CD4-positive, alpha-beta memory T cell (primary cell): ENCODE measurements around the gene TFF3. TPM values are rescaled to one million over a fixed set of nuclear protein-coding genes. Genes with fewer than 3 reads are reported as not detected.
A peak's percentile ranks its signal among the peaks of the same experiment; 100 is the strongest.

ENCODE experiments used
- CTCF ChIA-PET: fragments of 350-600 bp; sonication (Branson Sonifier 250); formaldehyde crosslinking; loops from one replicate; lab custom pipeline; 2021; ENCODE audit warnings: inconsistent platforms; ENCODE audit not compliant: partially characterized antibody; lab: Charles Lee
- POLR2A ChIA-PET: fragments of 350-600 bp; sonication (Branson Sonifier 250); formaldehyde crosslinking; loops from one replicate; lab custom pipeline; 2021; ENCODE audit not compliant: partially characterized antibody; lab: Charles Lee
- DNase-seq, 5 donors: peaks; one replicate each; pipeline versions ENCODE4 v3.0.0 to v3.0.0-alpha.2; 2020 to 2022; ENCODE audit warnings: mixed read lengths in 1 of 5
- H3K27ac ChIP-seq: one replicate; pipeline ENCODE4 v1.7.0; 2013; ENCODE audit warnings: low read depth, low read length
- H3K27me3 ChIP-seq: 2 replicates; pipeline ENCODE4 v1.7.0; 2013; ENCODE audit warnings: mild to moderate bottlenecking, low read length, moderate library complexity; ENCODE audit not compliant: insufficient read depth
- H3K36me3 ChIP-seq: 2 replicates; pipeline ENCODE4 v1.7.0; 2013; ENCODE audit warnings: mild to moderate bottlenecking, low read length, moderate library complexity; ENCODE audit not compliant: insufficient read depth
- H3K4me1 ChIP-seq: 2 replicates; pipeline ENCODE4 v1.7.0; 2013; ENCODE audit warnings: mild to moderate bottlenecking, low read length, moderate library complexity; ENCODE audit not compliant: insufficient read depth
- H3K4me3 ChIP-seq, 2 donors: one replicate each; pipeline ENCODE4 v1.7.0; 2013; ENCODE audit warnings: low read length in 2 of 2, mild to moderate bottlenecking in 1 of 2
- H3K9me3 ChIP-seq, 2 donors: one replicate each; pipeline ENCODE4 v1.7.0; 2013; ENCODE audit warnings: low read length in 2 of 2, control low read depth in 1 of 2; ENCODE audit not compliant: control insufficient read depth in 1 of 2
- H3K27ac Mint-ChIP-seq, 7 donors: one replicate each; pipeline ENCODE4 v1.8.0; 2020 to 2021; ENCODE audit warnings: mixed read lengths in 7 of 7, mild to moderate bottlenecking in 6 of 7, inconsistent platforms in 3 of 7, moderate library complexity in 3 of 7
- H3K27me3 Mint-ChIP-seq, 2 donors: one replicate each; pipeline ENCODE4 v1.8.0; 2020 to 2021; ENCODE audit warnings: mixed read lengths in 2 of 2
- H3K36me3 Mint-ChIP-seq, 2 donors: one replicate each; pipeline ENCODE4 v1.8.0; 2020 to 2021; ENCODE audit warnings: mixed read lengths in 2 of 2, inconsistent platforms in 1 of 2, mild to moderate bottlenecking in 1 of 2
- H3K4me1 Mint-ChIP-seq, 4 donors: one replicate each; pipeline ENCODE4 v1.8.0; 2020 to 2021; ENCODE audit warnings: mixed read lengths in 4 of 4, mild to moderate bottlenecking in 1 of 4
- H3K4me3 Mint-ChIP-seq, 8 donors: one replicate each; pipeline ENCODE4 v1.8.0; 2020 to 2021; ENCODE audit warnings: mixed read lengths in 8 of 8, mild to moderate bottlenecking in 7 of 8, moderate library complexity in 6 of 8, inconsistent platforms in 3 of 8
- H3K9me3 Mint-ChIP-seq, 8 donors: one replicate each; pipeline ENCODE4 v1.8.0; 2020 to 2021; ENCODE audit warnings: mixed read lengths in 8 of 8, mild to moderate bottlenecking in 5 of 8, inconsistent platforms in 3 of 8, moderate library complexity in 1 of 8
- intact Hi-C: fragments of 100-400 bp; cut with micrococcal nuclease; formaldehyde crosslinking; loops from one replicate; pipeline ENCODE4 v1.15.1; 2023
- polyA plus RNA-seq, 2 donors: library from polyadenylated mRNA; unstranded; fragments of 300-500 nt; fragmentation: Illumina TruSeq; gene quantifications; one replicate each; pipeline ENCODE4 v1.2.3, GENCODE V29; 2021
- total RNA-seq, 2 experiments: library from RNA; stranded (reverse); gene quantifications; one replicate each; pipeline ENCODE4 v1.2.3, GENCODE V29; 2021

Gene TFF3
- total RNA-seq (not detected), polyA plus RNA-seq (not detected)

GRCh38 chr21:42315296-42315891 is at the start of gene TFF3:
TSS of gene TFF3 (minus strand) at chr21:42315409. CDS start at chr21:42315374, 35 bp downstream.
- Histone ChIP-seq H3K27ac (no peak within 1 kb of the TSS), H3K9me3 (no peaks in the 10 kb centered on the region), H3K27me3 (no peaks in the 10 kb centered on the region), H3K36me3 (no peaks in the 10 kb centered on the region), H3K4me1 (peaks cover 5% of the 10 kb centered on the region), H3K4me3 (no peak within 1 kb of the TSS)
- H3K9me3 Mint-ChIP-seq, result no peaks in the 10 kb centered on the region
- POLR2A ChIA-PET, result no interaction called here
- peaks cover 0 to 11% (median 3%) of the 10 kb centered on the region in 4 donors for H3K4me1 Mint-ChIP-seq
- peak within 1 kb of the TSS in 1 of 7 donors; percentile 61 for H3K27ac Mint-ChIP-seq
- no peak within 1 kb of the TSS for H3K4me3 Mint-ChIP-seq
- DNase-seq, result no peak
- H3K27me3 Mint-ChIP-seq, result no peaks in the 10 kb centered on the region
- CTCF ChIA-PET, result no interaction called here
- H3K36me3 Mint-ChIP-seq, result no peaks in the 10 kb centered on the region
- intact Hi-C loops, result no loop called here

GRCh38 chr21:42364304-42364865 is 49.2 kb upstream of the TFF3 start:
- Mint-ChIP-seq H3K27ac (no peak overlapping the region), H3K4me3 (no peak overlapping the region), H3K27me3 (peaks cover 1 to 2% of the 10 kb centered on the region in 2 donors), H3K36me3 (no peaks in the 10 kb centered on the region), H3K4me1 (no peaks in the 10 kb centered on the region), H3K9me3 (peaks cover 0 to 2% (median 0%) of the 10 kb centered on the region in 8 donors)
- POLR2A ChIA-PET, result no interaction called here
- intact Hi-C loops, result no loop called here
- no peaks in the 10 kb centered on the region for H3K9me3 ChIP-seq
- H3K27ac ChIP-seq, result no peak overlapping the region
- DNase-seq, result no peak
- CTCF ChIA-PET, result no interaction called here
- no peak overlapping the region for H3K4me3 ChIP-seq
- H3K4me1 ChIP-seq, result no peaks in the 10 kb centered on the region
- no peaks in the 10 kb centered on the region for H3K27me3 ChIP-seq
- no peaks in the 10 kb centered on the region for H3K36me3 ChIP-seq

- Histone ChIP-seq H3K36me3 (no peaks in the 10 kb centered on the region), H3K27ac (no peak overlapping the region), H3K4me1 (no peaks in the 10 kb centered on the region), H3K27me3 (no peaks in the 10 kb centered on the region), H3K4me3 (no peak overlapping the region), H3K9me3 (no peaks in the 10 kb centered on the region)
- H3K27me3 Mint-ChIP-seq, result peaks cover 2 to 4% of the 10 kb centered on the region in 2 donors
- H3K9me3 Mint-ChIP-seq, result peaks cover 0 to 2% (median 0%) of the 10 kb centered on the region in 8 donors
- intact Hi-C loops, result no loop called here
- H3K27ac Mint-ChIP-seq, result no peak overlapping the region
- no peak overlapping the region for H3K4me3 Mint-ChIP-seq
- no peak for DNase-seq
- ChIA-PET POLR2A (interaction anchor here (0.7 kb wide), 1 partner anchor 133 kb away, joined by 3 read pairs; no protein-coding TSS in a partner anchor), CTCF (no interaction called here)
- H3K36me3 Mint-ChIP-seq, result no peaks in the 10 kb centered on the region
- no peaks in the 10 kb centered on the region for H3K4me1 Mint-ChIP-seq
These were observed 48.1 kb upstream of the TFF3 start for GRCh38 chr21:42363312-42363711.

DNA sequence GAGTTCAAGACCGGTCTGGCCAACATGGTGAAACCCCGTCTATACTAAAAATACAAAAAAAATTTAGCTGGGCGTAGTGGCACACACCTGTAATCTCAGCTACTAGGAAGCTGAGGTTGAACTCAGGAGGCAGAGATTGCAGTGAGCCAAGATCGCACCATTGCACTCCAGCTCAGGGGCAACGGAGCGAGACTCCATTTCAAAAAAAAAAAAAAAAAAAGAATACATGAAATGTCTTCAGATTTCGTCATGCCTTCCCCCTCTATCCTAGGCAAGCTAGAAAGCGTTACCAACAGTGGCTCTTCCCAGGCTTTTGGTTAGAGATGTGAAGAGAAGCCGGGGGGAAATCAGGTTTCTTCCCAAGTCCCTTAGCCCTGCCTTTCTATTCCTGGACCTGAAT is 47.5 kb upstream of the TFF3 start:
- H3K4me3 ChIP-seq, result no peak overlapping the region
- no peaks in the 10 kb centered on the region for H3K36me3 Mint-ChIP-seq
- no peak overlapping the region for H3K4me3 Mint-ChIP-seq
- CTCF ChIA-PET, result no interaction called here
- H3K27ac ChIP-seq, result no peak overlapping the region
- no peaks in the 10 kb centered on the region for H3K36me3 ChIP-seq
- H3K4me1 Mint-ChIP-seq, result no peaks in the 10 kb centered on the region
- H3K9me3 Mint-ChIP-seq, result peaks cover 0 to 2% (median 0%) of the 10 kb centered on the region in 8 donors
- POLR2A ChIA-PET, result interaction anchor here (0.7 kb wide), 1 partner anchor 58 kb away, joined by 3 read pairs; no protein-coding TSS in a partner anchor
- no peak for DNase-seq
- intact Hi-C loops, result no loop called here
- no peaks in the 10 kb centered on the region for H3K9me3 ChIP-seq
- no peaks in the 10 kb centered on the region for H3K27me3 ChIP-seq
- no peak overlapping the region for H3K27ac Mint-ChIP-seq
- H3K4me1 ChIP-seq, result no peaks in the 10 kb centered on the region
- H3K27me3 Mint-ChIP-seq, result peaks cover 2 to 4% of the 10 kb centered on the region in 2 donors

- no peaks in the 10 kb centered on the region for H3K4me1 Mint-ChIP-seq
- Histone ChIP-seq H3K4me1 (no peaks in the 10 kb centered on the region), H3K4me3 (no peak overlapping the region), H3K27me3 (no peaks in the 10 kb centered on the region), H3K9me3 (no peaks in the 10 kb centered on the region), H3K36me3 (no peaks in the 10 kb centered on the region), H3K27ac (no peak overlapping the region)
- DNase-seq, result no peak
- intact Hi-C loops, result no loop called here
- no peak overlapping the region for H3K27ac Mint-ChIP-seq
- no peak overlapping the region for H3K4me3 Mint-ChIP-seq
- no peaks in the 10 kb centered on the region for H3K36me3 Mint-ChIP-seq
- peaks cover 2 to 4% of the 10 kb centered on the region in 2 donors for H3K27me3 Mint-ChIP-seq
- H3K9me3 Mint-ChIP-seq, result peaks cover 0 to 4% (median 0%) of the 10 kb centered on the region in 8 donors
- ChIA-PET CTCF (interaction anchor here (1.0 kb wide), 1 partner anchor 12 kb away, joined by 3 read pairs; no protein-coding TSS in a partner anchor), POLR2A (interaction anchor here (0.7 to 1.4 kb wide), 2 partner anchors 24 to 59 kb away, joined by 3 read pairs; no protein-coding TSS in a partner anchor)
These were observed 47.0 kb upstream of the TFF3 start for GRCh38 chr21:42362198-42362597.

DNA sequence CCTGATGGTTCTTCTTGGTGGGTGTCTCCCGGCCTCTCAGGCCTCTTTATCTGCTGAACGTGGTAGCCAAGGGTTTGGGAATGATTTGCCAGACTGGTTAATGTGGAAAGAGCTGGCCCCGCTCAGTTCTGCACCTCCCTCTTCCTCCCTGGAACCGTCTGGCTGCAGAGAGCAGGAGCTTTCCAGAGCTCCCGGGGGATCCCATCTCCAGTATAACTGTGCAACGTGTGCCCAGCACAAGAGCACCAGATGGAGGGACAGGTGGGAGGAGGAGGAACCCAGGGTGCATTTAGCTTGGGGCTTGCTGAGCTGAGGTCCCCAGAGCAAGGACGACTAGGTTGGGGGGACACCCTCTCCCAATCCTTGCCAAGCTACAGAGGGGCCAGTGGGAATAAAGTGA is 46.1 kb upstream of the TFF3 start:
- no peak overlapping the region for H3K4me3 Mint-ChIP-seq
- no peaks in the 10 kb centered on the region for H3K27me3 ChIP-seq
- H3K36me3 ChIP-seq, result no peaks in the 10 kb centered on the region
- no peaks in the 10 kb centered on the region for H3K9me3 ChIP-seq
- no peaks in the 10 kb centered on the region for H3K36me3 Mint-ChIP-seq
- POLR2A ChIA-PET, result interaction anchor here (0.8 to 1.4 kb wide), 3 partner anchors 23 to 87 kb away, joined by 3 to 4 read pairs (median 3); no protein-coding TSS in a partner anchor
- no peaks in the 10 kb centered on the region for H3K4me1 ChIP-seq
- no peak overlapping the region for H3K27ac Mint-ChIP-seq
- CTCF ChIA-PET, result interaction anchor here (1.0 to 1.6 kb wide), 4 partner anchors 13 to 89 kb away, joined by 3 to 5 read pairs (median 3); no protein-coding TSS in a partner anchor
- no peak overlapping the region for H3K27ac ChIP-seq
- peaks cover 0 to 12% (median 4%) of the 10 kb centered on the region in 8 donors for H3K9me3 Mint-ChIP-seq
- no peak overlapping the region for H3K4me3 ChIP-seq
- intact Hi-C loops, result no loop called here
- no peak for DNase-seq
- H3K4me1 Mint-ChIP-seq, result no peaks in the 10 kb centered on the region
- peaks cover 2 to 4% of the 10 kb centered on the region in 2 donors for H3K27me3 Mint-ChIP-seq

DNA sequence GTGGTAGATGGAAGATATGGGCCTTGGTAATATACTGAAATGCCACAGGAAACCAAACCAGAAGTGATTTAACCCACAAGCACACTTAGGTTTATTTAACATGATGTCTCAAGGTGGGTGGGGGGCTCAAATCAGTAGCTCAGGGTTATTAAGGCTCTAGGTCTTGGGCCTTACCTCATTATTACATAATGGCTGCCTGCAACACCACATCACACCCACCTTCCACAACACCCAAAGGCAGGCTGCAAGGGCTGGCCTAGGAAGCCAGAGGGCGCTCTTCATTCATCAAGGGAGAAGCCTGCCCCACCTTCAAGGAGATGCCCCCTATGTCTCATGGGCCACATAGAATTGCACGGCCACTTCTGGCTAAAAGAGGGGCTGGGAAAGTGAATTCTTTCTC is 45.1 kb upstream of the TFF3 start:
- Histone ChIP-seq H3K36me3 (no peaks in the 10 kb centered on the region), H3K9me3 (no peaks in the 10 kb centered on the region), H3K4me1 (no peaks in the 10 kb centered on the region), H3K27ac (no peak overlapping the region), H3K4me3 (no peak overlapping the region), H3K27me3 (no peaks in the 10 kb centered on the region)
- peaks cover 0 to 4% of the 10 kb centered on the region in 2 donors for H3K36me3 Mint-ChIP-seq
- POLR2A ChIA-PET, result interaction anchor here (1.1 to 1.3 kb wide), 2 partner anchors 42 to 153 kb away, joined by 4 read pairs; partner anchors contain the start of gene SLC37A1
- H3K9me3 Mint-ChIP-seq, result peaks cover 0 to 17% (median 8%) of the 10 kb centered on the region in 8 donors
- CTCF ChIA-PET, result interaction anchor here (1.0 to 1.6 kb wide), 3 partner anchors 21 to 90 kb away, joined by 3 to 5 read pairs (median 3); no protein-coding TSS in a partner anchor
- H3K27me3 Mint-ChIP-seq, result peaks cover 2 to 4% of the 10 kb centered on the region in 2 donors
- H3K4me3 Mint-ChIP-seq, result no peak overlapping the region
- no peak for DNase-seq
- intact Hi-C loops, result no loop called here
- H3K27ac Mint-ChIP-seq, result no peak overlapping the region
- H3K4me1 Mint-ChIP-seq, result no peaks in the 10 kb centered on the region
